ENCODE measurements around the gene SYCN.

DNA sequence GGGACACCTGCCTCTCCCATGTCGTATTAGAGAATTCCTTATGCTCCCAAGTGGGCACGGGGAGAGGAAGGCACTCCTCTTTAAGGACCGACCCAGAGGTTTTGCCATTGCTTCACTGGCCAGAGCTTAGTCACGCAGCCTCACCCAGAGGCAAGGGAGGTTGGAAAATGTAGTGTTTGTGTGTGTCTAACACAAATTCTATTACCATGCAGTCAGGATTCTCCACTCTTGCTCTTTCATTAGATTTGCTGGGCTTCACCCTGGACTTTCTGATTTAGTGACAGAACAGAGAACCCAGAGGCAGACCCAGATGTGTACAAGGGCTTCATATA lies 21.9 kb downstream of the SYCN start:
- TF ChIP-seq, protein P1, sequence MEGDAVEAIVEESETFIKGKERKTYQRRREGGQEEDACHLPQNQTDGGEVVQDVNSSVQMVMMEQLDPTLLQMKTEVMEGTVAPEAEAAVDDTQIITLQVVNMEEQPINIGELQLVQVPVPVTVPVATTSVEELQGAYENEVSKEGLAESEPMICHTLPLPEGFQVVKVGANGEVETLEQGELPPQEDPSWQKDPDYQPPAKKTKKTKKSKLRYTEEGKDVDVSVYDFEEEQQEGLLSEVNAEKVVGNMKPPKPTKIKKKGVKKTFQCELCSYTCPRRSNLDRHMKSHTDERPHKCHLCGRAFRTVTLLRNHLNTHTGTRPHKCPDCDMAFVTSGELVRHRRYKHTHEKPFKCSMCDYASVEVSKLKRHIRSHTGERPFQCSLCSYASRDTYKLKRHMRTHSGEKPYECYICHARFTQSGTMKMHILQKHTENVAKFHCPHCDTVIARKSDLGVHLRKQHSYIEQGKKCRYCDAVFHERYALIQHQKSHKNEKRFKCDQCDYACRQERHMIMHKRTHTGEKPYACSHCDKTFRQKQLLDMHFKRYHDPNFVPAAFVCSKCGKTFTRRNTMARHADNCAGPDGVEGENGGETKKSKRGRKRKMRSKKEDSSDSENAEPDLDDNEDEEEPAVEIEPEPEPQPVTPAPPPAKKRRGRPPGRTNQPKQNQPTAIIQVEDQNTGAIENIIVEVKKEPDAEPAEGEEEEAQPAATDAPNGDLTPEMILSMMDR (conservative IDR thresholded peaks at IDR 0.05; ENCODE audit: low read length) = no peak
- TF ChIP-seq EZH2phosphoT487 (IDR thresholded peaks at IDR 0.05; ENCODE audit: borderline replicate concordance, low read depth, low read length) = no peak

Data from OCI-LY7 (cell line).